Activated T-helper 1 cell treated with Interleukin-2 at 50 U/mL for 16 hours (primary cell): Measurements from ENCODE around the gene INPP5A.

Source experiments
- DNase-seq: peaks from one replicate; pipeline ENCODE4 v3.0.0-alpha.2; 2020; ENCODE audit warnings: low read depth

INPP5A gene

DNA sequence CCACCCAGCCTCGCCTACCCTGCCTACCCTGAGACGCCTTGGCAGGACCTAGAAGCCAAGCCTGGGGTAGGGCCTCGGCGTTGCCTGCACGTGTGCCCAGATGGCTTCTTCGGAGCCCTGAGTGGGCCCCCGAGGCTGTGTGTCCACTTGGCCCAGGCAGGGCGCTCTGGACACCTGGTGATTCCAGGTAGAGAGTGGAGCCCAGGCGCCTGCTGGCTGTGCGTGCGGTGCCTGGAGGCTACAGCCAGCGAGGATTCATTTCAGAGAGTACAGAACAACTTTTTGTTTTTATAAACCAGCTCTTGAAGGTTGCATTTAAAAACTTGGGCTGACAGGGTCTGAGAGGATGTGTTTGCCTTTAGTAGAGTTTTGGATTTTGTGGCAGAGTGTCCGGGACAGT is 208.4 kb downstream of the INPP5A start:
- DNase-seq, result no peak

DNA sequence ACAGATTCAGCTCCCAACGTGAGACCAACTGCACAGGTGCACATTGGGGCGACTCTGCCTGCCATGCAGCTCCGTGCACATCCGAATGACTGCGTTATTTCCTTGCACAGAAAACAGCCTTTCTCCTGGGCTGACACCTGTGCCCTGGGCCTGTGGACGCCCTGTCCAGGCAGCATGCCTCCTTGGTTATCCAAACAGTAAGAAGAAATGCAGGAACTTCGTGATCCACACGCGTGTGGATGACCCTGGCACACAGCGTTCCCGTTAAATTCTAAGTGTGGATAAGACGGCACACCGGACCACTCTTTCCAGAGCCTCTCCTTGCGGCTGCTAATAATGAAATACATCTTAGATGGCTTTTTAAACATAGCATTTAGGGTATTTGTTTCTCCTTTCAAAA is 208.8 kb downstream of the INPP5A start:
- no peak for DNase-seq

DNA sequence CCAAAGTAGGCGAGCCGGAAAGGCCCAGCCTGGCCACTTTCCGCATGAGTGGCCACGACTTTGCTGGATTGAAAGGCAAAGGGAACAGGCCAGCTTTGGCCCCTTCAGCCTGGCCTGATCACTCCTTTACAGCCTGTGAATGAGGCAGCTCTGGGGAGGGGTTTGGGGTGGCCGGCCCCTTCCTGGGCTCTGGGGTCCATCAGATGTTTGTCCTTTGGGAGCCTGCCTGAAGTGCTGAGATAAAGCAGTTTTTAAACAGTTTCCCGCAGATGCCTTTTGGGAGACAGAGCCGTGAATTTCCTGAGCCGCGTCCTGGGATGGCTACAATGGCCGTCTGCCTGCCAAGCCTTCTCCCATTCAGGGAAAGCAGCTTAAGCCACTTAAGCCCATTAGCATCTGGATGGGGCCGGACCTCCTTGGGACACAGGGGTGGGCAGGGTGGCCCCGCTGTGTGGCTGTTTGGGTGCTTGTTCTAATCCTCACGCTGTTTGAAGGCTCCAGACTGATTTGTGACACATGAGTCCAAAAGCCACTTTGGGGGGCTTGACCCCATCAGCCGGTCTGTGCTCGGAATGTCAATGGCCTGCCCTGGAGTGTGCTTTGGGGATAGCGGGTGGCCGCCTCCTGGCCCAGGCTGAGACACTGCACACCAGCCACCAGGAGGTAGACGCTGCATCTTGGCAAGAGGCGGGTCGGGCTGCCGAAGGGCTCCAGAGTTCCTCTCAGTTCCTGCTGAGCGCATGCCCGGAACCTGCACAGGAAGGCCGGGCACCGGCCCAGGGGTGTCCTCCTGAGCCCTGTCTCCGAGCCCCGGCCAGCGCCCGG is 209.4 kb downstream of the INPP5A start:
- DNase-seq, result no peak

DNA sequence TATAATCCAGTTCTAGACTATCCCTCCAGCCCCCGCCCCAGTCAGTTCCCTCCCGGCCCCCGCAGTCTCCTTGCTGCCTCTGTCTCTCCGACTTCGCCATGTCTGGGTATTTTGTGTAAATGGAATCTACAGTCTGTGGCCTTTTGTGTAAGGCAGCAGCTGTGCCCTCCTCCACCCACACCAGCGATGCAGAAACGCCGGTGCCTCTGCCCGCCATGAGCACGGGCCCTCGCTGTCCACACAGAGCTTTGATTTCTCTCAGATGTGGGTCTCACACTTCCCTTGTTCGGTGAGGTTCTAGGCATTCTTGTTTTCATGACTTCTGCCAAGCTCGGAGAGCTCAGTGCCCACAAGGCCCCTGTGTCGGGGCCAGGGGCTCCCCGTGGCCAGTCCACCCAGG is 210.5 kb downstream of the INPP5A start:
- no peak for DNase-seq

DNA sequence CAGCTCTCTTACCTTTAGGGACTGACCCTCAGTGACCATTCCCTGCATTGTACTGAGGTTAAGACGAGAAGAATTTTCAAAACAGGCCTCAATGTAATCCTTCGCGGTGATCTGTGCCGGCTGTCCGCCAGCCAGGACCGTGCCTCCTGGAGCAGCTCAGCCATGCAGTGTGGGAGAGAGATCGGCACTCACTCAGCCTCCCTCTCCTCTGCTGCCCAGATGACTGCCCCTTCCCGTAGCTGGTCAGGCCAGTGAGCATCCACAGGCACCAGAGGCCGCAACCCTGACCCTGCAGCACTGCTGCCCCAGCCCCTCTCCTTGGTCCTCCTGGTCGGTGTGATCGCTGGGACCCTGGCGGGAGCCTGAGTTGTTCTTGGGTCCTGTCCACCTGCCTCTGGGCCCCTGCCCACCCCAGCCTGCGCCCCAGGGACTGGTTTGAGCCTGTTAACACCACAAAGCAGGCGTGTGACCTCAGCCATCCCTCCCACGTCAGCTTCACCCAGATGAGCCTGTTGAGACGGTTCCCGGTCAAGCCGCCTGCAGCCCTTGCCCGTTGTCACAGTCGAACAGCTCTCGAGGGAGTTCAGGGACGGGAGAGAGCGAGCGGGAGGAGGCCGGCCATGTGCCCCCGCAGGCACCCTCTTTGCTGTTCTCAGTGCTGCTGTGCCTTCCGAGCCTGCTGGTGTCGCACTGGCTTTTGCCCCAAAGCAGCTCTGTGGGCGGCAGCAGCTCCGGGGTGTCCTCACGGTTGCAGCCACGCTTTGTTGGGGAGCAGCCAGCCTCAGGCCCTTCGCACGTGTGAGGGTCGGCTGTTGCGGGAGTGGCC is 211.2 kb downstream of the INPP5A start:
- DNase-seq, result no peak

GRCh38 chr10:132749371-132749795 is 211.8 kb downstream of the INPP5A start:
- DNase-seq, result no peak

DNA sequence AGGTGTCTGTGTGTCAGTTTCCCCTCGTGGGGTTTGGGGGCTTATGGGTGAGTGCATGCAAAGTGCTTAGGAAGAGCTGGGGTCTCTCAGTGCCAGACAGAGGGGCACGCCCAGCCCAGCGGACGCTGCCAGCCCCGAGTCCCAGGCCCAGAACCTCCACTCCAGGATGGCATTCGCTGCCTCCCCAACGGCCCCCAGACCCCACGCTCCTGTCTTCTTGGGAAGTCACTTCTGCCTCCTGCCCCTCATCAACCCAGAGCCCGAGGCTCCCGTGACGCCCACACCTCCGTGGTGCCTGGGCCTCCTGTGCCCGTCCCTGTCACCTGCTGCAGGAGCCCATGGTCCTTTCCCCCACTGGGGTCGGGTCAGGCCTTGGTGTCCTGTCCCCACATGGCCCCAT is 213.3 kb downstream of the INPP5A start:
- no peak for DNase-seq

- DNase-seq, result no peak
These were observed 214.8 kb downstream of the INPP5A start for GRCh38 chr10:132752378-132752777.

- no peak for DNase-seq
These were observed 215.4 kb downstream of the INPP5A start for GRCh38 chr10:132752961-132753360.

DNA sequence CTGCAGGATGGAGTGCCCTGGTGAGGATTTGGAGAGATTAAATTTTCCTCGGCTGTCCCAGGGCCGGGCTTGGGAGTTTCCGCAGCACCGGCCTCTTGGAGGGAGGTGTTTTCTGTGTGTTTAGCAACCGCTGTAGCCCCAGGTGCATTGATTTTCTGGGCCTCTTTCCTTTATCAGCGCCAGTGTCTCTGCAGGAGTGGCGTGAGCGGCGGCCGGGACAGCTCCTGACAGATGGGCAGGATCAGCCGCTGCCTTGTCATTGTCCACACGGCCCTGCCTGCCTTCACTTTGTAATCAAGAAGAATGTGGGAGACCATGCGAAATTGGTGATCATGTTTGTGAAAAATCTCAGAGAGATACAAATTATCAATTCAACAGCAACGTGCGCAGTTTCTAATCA is 216.0 kb downstream of the INPP5A start:
- no peak for DNase-seq

DNA sequence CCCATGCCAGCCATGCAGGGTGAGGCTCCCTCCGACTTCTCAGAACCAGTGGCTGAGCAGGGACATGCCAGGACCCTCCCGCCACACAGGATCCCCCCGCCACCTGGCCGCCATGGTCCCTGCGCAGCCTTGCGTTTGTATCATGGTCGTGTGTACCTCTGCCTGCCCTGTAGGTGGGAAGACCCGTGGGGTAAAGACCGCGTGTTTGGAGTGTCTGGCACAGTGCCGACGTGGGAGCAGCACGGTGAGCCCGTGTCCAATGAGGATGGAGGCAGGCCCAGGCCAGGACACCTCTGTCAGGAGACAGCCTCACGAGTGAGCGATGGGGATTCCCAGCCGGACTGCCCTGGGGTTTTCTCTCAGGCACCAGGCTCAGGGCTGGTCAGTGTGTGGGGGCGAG is 216.5 kb downstream of the INPP5A start:
- no peak for DNase-seq

DNA sequence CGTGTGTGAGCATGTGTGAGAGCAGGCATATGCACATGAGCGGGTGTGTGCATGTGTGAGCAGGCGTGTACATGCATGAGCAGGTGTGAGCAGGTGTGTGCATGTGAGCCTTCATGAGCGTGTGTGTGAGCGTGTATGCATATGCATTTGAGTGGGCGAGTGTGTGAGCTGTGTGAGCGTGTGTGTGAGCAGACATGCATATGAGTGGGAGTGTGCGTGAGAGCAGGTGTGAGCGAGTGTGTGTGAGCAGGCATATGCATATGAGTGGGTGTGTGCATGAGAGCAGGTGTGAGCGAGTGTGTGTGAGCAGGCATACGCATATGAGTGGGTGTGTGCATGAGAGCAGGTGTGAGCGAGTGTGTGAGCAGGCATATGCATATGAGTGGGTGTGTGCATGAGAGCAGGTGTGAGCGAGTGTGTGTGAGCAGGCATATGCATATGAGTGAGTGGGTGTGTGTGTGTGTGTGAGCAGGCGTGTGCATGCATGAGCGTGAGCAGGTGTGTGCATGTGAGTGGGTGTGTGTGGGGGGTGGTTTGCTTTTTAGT is 217.7 kb downstream of the INPP5A start:
- DNase-seq, result no peak

GRCh38 chr10:132756591-132756990 is 219.0 kb downstream of the INPP5A start:
- no peak for DNase-seq

- no peak for DNase-seq
These were observed 219.6 kb downstream of the INPP5A start for GRCh38 chr10:132757171-132757570.

- no peak for DNase-seq
These were observed 221.3 kb downstream of the INPP5A start for GRCh38 chr10:132758865-132759264.

- no peak for DNase-seq
These were observed 223.9 kb downstream of the INPP5A start for GRCh38 chr10:132761395-132762060.

DNA sequence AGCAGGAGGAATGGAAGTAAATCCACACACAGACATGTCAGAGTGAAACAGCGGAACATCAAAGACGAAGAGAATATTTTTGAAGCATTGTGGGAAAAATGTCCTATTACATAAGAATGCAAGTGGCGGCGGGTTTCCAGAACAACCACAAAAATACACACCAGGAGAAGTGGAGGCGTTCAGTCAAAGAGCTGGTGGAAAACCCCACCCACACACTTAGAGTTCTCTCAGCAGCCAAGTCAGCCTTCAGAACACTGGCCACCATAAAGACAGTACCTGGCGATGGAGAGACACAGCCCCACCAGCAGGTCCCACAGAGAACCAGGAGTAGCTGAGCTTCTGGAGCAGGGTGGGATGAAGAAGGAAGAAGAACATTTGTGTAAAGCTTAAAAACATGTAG is 224.7 kb downstream of the INPP5A start:
- no peak for DNase-seq

- no peak for DNase-seq
These were observed 226.0 kb downstream of the INPP5A start for GRCh38 chr10:132763545-132763944.

- no peak for DNase-seq
These were observed 226.5 kb downstream of the INPP5A start for GRCh38 chr10:132764108-132764507.

GRCh38 chr10:132765435-132765834 is 227.8 kb downstream of the INPP5A start:
- DNase-seq, result no peak

DNA sequence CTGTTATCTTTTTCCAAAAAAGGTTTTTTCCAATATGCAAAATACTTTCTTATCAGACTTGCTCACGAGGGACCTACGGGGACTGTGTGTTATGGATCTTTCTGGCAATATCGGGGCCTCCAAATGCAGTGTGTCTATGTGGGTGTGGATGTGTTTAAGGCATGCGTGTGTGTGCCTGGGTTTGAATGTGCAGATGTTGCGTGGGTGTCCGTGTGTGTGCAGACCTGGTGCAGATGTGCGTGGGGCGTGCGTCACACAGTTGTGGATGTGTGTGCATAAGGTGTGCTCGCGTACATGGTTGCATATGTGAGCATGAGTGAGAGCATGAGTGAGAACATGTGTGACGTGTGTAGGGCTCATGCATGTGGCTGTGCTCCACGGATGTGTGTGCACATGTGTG is 228.7 kb downstream of the INPP5A start:
- no peak for DNase-seq
